Panc1 (cell line): Measurements from ENCODE around the gene ENOX1. TPM values are rescaled to one million over a fixed set of nuclear protein-coding genes. Genes with fewer than 3 reads are reported as not detected.

Experiments
- ATAC-seq: fragments of 200-7000 bp; cut with Tn5 transposase; 2 replicates; pipeline ENCODE4 v1.9.1; 2020; ENCODE audit warnings: mild to moderate bottlenecking, moderate library complexity
- BruUV-seq: library from RNA; stranded (reverse); fragments of 400-500 nt; replicated peaks from 2 replicates; lab custom pipeline; 2021; lab: Mats Ljungman, UMichigan
- CTCF ChIA-PET: fragments of 300-600 bp; sonication (Branson Sonifier 250); formaldehyde crosslinking; loops from one replicate; lab custom pipeline; 2022; ENCODE audit warnings: antibody characterized with exemption; lab: Charles Lee
- POLR2A ChIA-PET: fragments of 300-600 bp; sonication (Branson Sonifier 250); formaldehyde crosslinking; loops from one replicate; lab custom pipeline; 2022; ENCODE audit warnings: antibody characterized with exemption; lab: Charles Lee
- DNase-seq: peaks from one replicate; pipeline ENCODE4 v3.0.0-alpha.2; 2010; ENCODE audit warnings: low read depth, low spot score
- H3K27ac ChIP-seq: 2 replicates; pipeline ENCODE4 v1.5.1; 2011; ENCODE audit warnings: mild to moderate bottlenecking, low read length, inconsistent platforms
- H3K27me3 ChIP-seq: fragments of 200-500 bp; sonication (Bioruptor generic); 2 replicates; pipeline ENCODE4 v1.6.0; 2014; ENCODE audit warnings: low read length, inconsistent platforms; ENCODE audit not compliant: control insufficient read depth, insufficient read depth
- H3K36me3 ChIP-seq: fragments of 200-500 bp; sonication (Bioruptor generic); 2 replicates; pipeline ENCODE4 v1.5.1; 2014; ENCODE audit warnings: inconsistent platforms, mild to moderate bottlenecking, low read length, moderate library complexity; ENCODE audit not compliant: control insufficient read depth, insufficient read depth
- H3K4me1 ChIP-seq: 2 replicates; pipeline ENCODE4 v1.5.1; 2011; ENCODE audit warnings: inconsistent platforms, mild to moderate bottlenecking, low read length, moderate library complexity; ENCODE audit not compliant: control insufficient read depth, insufficient read depth
- H3K4me3 ChIP-seq, 2 experiments: 2 replicates each; pipeline ENCODE4 v1.5.1; 2011 to 2012; ENCODE audit warnings: low read depth in 2 of 2, low read length in 2 of 2, mild to moderate bottlenecking in 2 of 2, inconsistent platforms in 1 of 2, moderate library complexity in 1 of 2
- H3K9me3 ChIP-seq: fragments of 200-500 bp; sonication (Bioruptor generic); 2 replicates; pipeline ENCODE4 v1.5.1; 2014; ENCODE audit warnings: low read depth, mild to moderate bottlenecking, inconsistent platforms, low read length, moderate library complexity; ENCODE audit not compliant: control insufficient read depth, insufficient read depth
- CTCF ChIP-seq: fragments of 450-650 bp; IDR thresholded peaks from 2 replicates; pipeline ENCODE4 v1.5.1; 2017; ENCODE audit warnings: mild to moderate bottlenecking
- POLR2AphosphoS5 ChIP-seq: IDR thresholded peaks from 2 replicates; pipeline ENCODE4 v1.6.1; 2012; ENCODE audit warnings: mild to moderate bottlenecking, low read depth, low read length, moderate library complexity
- REST ChIP-seq, 2 experiments: IDR thresholded peaks; 2 replicates each; pipeline ENCODE4 v1.6.1; 2011 to 2012; ENCODE audit warnings: low read depth in 2 of 2, control low read depth in 1 of 2, low read length in 1 of 2, mild to moderate bottlenecking in 1 of 2, moderate library complexity in 1 of 2; ENCODE audit not compliant: insufficient read depth in 1 of 2
- SIN3A ChIP-seq: IDR thresholded peaks from 2 replicates; pipeline ENCODE4 v1.6.1; 2012; ENCODE audit warnings: low read depth, mild to moderate bottlenecking, low read length, moderate library complexity, borderline replicate concordance; ENCODE audit not compliant: insufficient read depth
- TCF7L2 ChIP-seq: IDR thresholded peaks from 2 replicates; pipeline ENCODE4 v1.6.1; 2011; ENCODE audit warnings: mild to moderate bottlenecking, low read depth, low read length, inconsistent platforms
- in situ Hi-C: cut with HindIII; loops from 2 replicates; pipeline ENCODE4 v1.10.0; 2016; ENCODE audit warnings: low sequenced_read_pairs, low pct_unique_long_range_greater_than_20kb
- intact Hi-C: fragments of 100-400 bp; cut with micrococcal nuclease; formaldehyde crosslinking; loops from one replicate; pipeline ENCODE4 v1.10.0; 2022; ENCODE audit not compliant: unreplicated experiment
- total RNA-seq: library from RNA; stranded (reverse); gene quantifications from one replicate; pipeline ENCODE4 v1.2.1, GENCODE V29; 2021; ENCODE audit not compliant: unreplicated experiment

The ENOX1 gene
- total RNA-seq, 1 experiment from 2014 or later: 0.23 TPM

- H3K27ac ChIP-seq: no peak overlapping the region
- no peaks in the 10 kb centered on the region for H3K4me1 ChIP-seq
- intact Hi-C loops (no loop called here), in situ Hi-C loops (no loop called here)
- TF ChIP-seq REST (IDR thresholded peaks at IDR 0.05; ENCODE audit: insufficient read depth in 1 of 2, low read depth in 2 of 2, low read length in 1 of 2): no peak
- TF ChIP-seq POLR2AphosphoS5: no peak
- no peak for TF ChIP-seq CTCF
- no peak for TF ChIP-seq TCF7L2
- TF ChIP-seq SIN3A: no peak
- ATAC-seq (no peak), DNase-seq (no peak)
- CTCF ChIA-PET: no interaction called here
- POLR2A ChIA-PET: no interaction called here
- no TSS peak for BruUV-seq
- H3K27me3 ChIP-seq: no peaks in the 10 kb centered on the region
- no peaks in the 10 kb centered on the region for H3K36me3 ChIP-seq
- H3K4me3 ChIP-seq: no peak overlapping the region
- H3K9me3 ChIP-seq: no peaks in the 10 kb centered on the region
Measured at GRCh38 chr13:43529796-43530195, 257.0 kb downstream of the ENOX1 start.

- Histone ChIP-seq H3K27ac (no peak overlapping the region), H3K9me3 (no peaks in the 10 kb centered on the region), H3K27me3 (no peaks in the 10 kb centered on the region), H3K4me1 (no peaks in the 10 kb centered on the region), H3K4me3 (no peak overlapping the region), H3K36me3 (no peaks in the 10 kb centered on the region)
- ATAC-seq (no peak), DNase-seq (no peak)
- TF ChIP-seq TCF7L2: no peak
- no peak for TF ChIP-seq CTCF
- no peak for TF ChIP-seq POLR2AphosphoS5
- TF ChIP-seq SIN3A: no peak
- TF ChIP-seq REST (IDR thresholded peaks at IDR 0.05; ENCODE audit: insufficient read depth in 1 of 2, low read depth in 2 of 2, low read length in 1 of 2): no peak
- ChIA-PET CTCF (no interaction called here), POLR2A (no interaction called here)
- no TSS peak for BruUV-seq
- in situ Hi-C loops (no loop called here), intact Hi-C loops (no loop called here)
Measured at GRCh38 chr13:43528992-43529391, 257.8 kb downstream of the ENOX1 start.
